Hypothalamus (tissue), 51 donors: ENCODE data around the gene R3HDM4.
A peak's percentile ranks its signal among the peaks of the same experiment; 100 is the strongest.

Source experiments
- DNase-seq, 51 donors: peaks; one replicate each; lab custom pipeline; 2025; lab: John Stamatoyannopoulos, UW

The R3HDM4 gene

GRCh38 chr19:932648-933552 is 19.9 kb upstream of the R3HDM4 start:
- DNase-seq, result peak in 3 of 51 donors; percentile 9 to 28 (median 23)

- DNase-seq, result no peak
These were observed 19.0 kb upstream of the R3HDM4 start for GRCh38 chr19:931860-932647.

- no peak for DNase-seq
These were observed 16.9 kb upstream of the R3HDM4 start for GRCh38 chr19:929891-930258.

GRCh38 chr19:929203-929890 is 16.3 kb upstream of the R3HDM4 start:
- DNase-seq, result no peak

GRCh38 chr19:928471-929202 is 15.6 kb upstream of the R3HDM4 start:
- DNase-seq, result no peak

- no peak for DNase-seq
These were observed 14.9 kb upstream of the R3HDM4 start for GRCh38 chr19:927780-928401.

GRCh38 chr19:927351-927779 is 14.3 kb upstream of the R3HDM4 start:
- DNase-seq, result no peak

- peak in 9 of 51 donors; percentile 11 to 36 (median 16) for DNase-seq
These were observed 13.8 kb upstream of the R3HDM4 start for GRCh38 chr19:926589-927350.

GRCh38 chr19:926323-926588 is 13.2 kb upstream of the R3HDM4 start:
- DNase-seq, result no peak

GRCh38 chr19:925526-926322 is 12.7 kb upstream of the R3HDM4 start, which contains the start of gene ARID3A:
ARID3A (plus strand) TSS chr19:926035; CDS start chr19:929529, 3,494 bp downstream.
- peak in 47 of 51 donors; percentile 25 to 90 (median 64) for DNase-seq

GRCh38 chr19:925087-925525 is 12.1 kb upstream of the R3HDM4 start:
- peak in 10 of 51 donors; percentile 47 to 90 (median 70) for DNase-seq

- no peak for DNase-seq
These were observed 11.6 kb upstream of the R3HDM4 start for GRCh38 chr19:924553-925086.

GRCh38 chr19:920051-920864 is 7.2 kb upstream of the R3HDM4 start:
- DNase-seq, result peak in 4 of 51 donors; percentile 14 to 27 (median 18)

GRCh38 chr19:919199-920050 is 6.4 kb upstream of the R3HDM4 start:
- DNase-seq, result no peak

GRCh38 chr19:918481-919198 is 5.6 kb upstream of the R3HDM4 start:
- no peak for DNase-seq

GRCh38 chr19:918152-918437 is 5.1 kb upstream of the R3HDM4 start:
- DNase-seq, result no peak
